B cell (primary cell): ENCODE data around the gene GALNT10.

Experiments
- CTCF ChIP-seq: fragments of 200-600 bp; IDR thresholded peaks from one replicate; pipeline ENCODE4 v1.8.0; 2022; ENCODE audit warnings: antibody characterized with exemption, mild to moderate bottlenecking
- EZH2 ChIP-seq: IDR thresholded peaks from 2 replicates; pipeline ENCODE4 v1.6.1; 2012; ENCODE audit warnings: borderline replicate concordance, low read depth, mild to moderate bottlenecking, moderate library complexity, low read length; ENCODE audit not compliant: insufficient read depth, poor library complexity, severe bottlenecking

- TF ChIP-seq CTCF = peak; percentile 92
- TF ChIP-seq EZH2 = no peak
Observed at GRCh38 chr5:154179846-154180710, 10.5 kb upstream of the GALNT10 start.
